WTC11 (cell line): ENCODE results near the gene SPR. TPM values are rescaled to one million over a fixed set of nuclear protein-coding genes. Genes with fewer than 3 reads are reported as not detected.
A peak's percentile ranks its signal among the peaks of the same experiment; 100 is the strongest.

Experiments used
- ATAC-seq: fragments of 200-7000 bp; cut with Tn5 transposase; 2 replicates; pipeline ENCODE4 v1.10.0; 2021; ENCODE audit warnings: mild to moderate bottlenecking, moderate library complexity
- CTCF ChIA-PET: fragments of 300-600 bp; sonication (Branson Sonifier 250); formaldehyde crosslinking; loops from one replicate; lab custom pipeline; 2021; ENCODE audit warnings: antibody characterized with exemption; lab: Charles Lee
- POLR2A ChIA-PET: fragments of 350-600 bp; sonication (Branson Sonifier 250); formaldehyde crosslinking; loops from one replicate; lab custom pipeline; 2021; ENCODE audit warnings: antibody characterized with exemption; lab: Charles Lee
- DNase-seq: peaks from one replicate; pipeline ENCODE4 v3.0.0; 2021; ENCODE audit warnings: low spot score
- H3K27ac Mint-ChIP-seq: 2 replicates; pipeline ENCODE4 v1.8.0; 2021; ENCODE audit warnings: mixed read lengths
- H3K27me3 Mint-ChIP-seq: 2 replicates; pipeline ENCODE4 v1.8.0; 2021; ENCODE audit warnings: low read depth, mild to moderate bottlenecking, moderate library complexity, mixed read lengths
- H3K36me3 Mint-ChIP-seq: 2 replicates; pipeline ENCODE4 v1.8.0; 2021; ENCODE audit warnings: mixed read lengths
- H3K4me1 Mint-ChIP-seq: 2 replicates; pipeline ENCODE4 v1.8.0; 2022; ENCODE audit warnings: mixed read lengths
- H3K4me3 Mint-ChIP-seq: 2 replicates; pipeline ENCODE4 v1.8.0; 2021; ENCODE audit warnings: mild to moderate bottlenecking, moderate library complexity, mixed read lengths
- H3K9me3 Mint-ChIP-seq: 2 replicates; pipeline ENCODE4 v1.8.0; 2021; ENCODE audit warnings: mixed read lengths
- ATF1 ChIP-seq: sonication (generic); formaldehyde crosslinking; IDR thresholded peaks from 2 replicates; pipeline ENCODE4 v1.8.1; 2023; ENCODE audit warnings: mild to moderate bottlenecking, moderate library complexity, missing genetic modification reagents
- E2F1 ChIP-seq: sonication (generic); formaldehyde crosslinking; IDR thresholded peaks from 2 replicates; pipeline ENCODE4 v1.8.0; 2022; ENCODE audit warnings: mild to moderate bottlenecking, missing genetic modification reagents
- EMX1 ChIP-seq: fragments of 250-450 bp; sonication (Bioruptor Pico); IDR thresholded peaks from 2 replicates; pipeline ENCODE4 v1.8.0; 2021; ENCODE audit warnings: mild to moderate bottlenecking
- ETV6 ChIP-seq: sonication (generic); formaldehyde crosslinking; IDR thresholded peaks from 2 replicates; pipeline ENCODE4 v1.8.1; 2022; ENCODE audit warnings: mild to moderate bottlenecking, missing genetic modification reagents
- MAX ChIP-seq: sonication (generic); formaldehyde crosslinking; IDR thresholded peaks from 2 replicates; pipeline ENCODE4 v1.8.0; 2022; ENCODE audit warnings: mild to moderate bottlenecking, missing genetic modification reagents
- MYBL2 ChIP-seq: sonication (generic); formaldehyde crosslinking; IDR thresholded peaks from 2 replicates; pipeline ENCODE4 v1.8.1; 2023; ENCODE audit warnings: mild to moderate bottlenecking, moderate library complexity, missing genetic modification reagents
- NFATC4 ChIP-seq: fragments of 250-450 bp; sonication (Bioruptor Pico); IDR thresholded peaks from 2 replicates; pipeline ENCODE4 v1.9.0; 2021; ENCODE audit warnings: mild to moderate bottlenecking
- NR2C2 ChIP-seq: sonication (generic); formaldehyde crosslinking; IDR thresholded peaks from 2 replicates; pipeline ENCODE4 v1.8.0; 2022; ENCODE audit warnings: mild to moderate bottlenecking, missing genetic modification reagents
- NR3C1 ChIP-seq: sonication (generic); formaldehyde crosslinking; conservative IDR thresholded peaks from 2 replicates; pipeline ENCODE4 v1.8.1; 2023; ENCODE audit warnings: low read depth, mild to moderate bottlenecking, missing genetic modification reagents
- PREB ChIP-seq: sonication (generic); formaldehyde crosslinking; IDR thresholded peaks from 2 replicates; pipeline ENCODE4 v1.8.1; 2022; ENCODE audit warnings: mild to moderate bottlenecking, missing genetic modification reagents, moderate library complexity, borderline replicate concordance
- RELA ChIP-seq: sonication (generic); formaldehyde crosslinking; IDR thresholded peaks from 2 replicates; pipeline ENCODE4 v1.8.1; 2022; ENCODE audit warnings: missing genetic modification reagents, mild to moderate bottlenecking, borderline replicate concordance
- RORB ChIP-seq: fragments of 250-450 bp; sonication (Bioruptor Pico); IDR thresholded peaks from 2 replicates; pipeline ENCODE4 v1.9.0; 2021; ENCODE audit warnings: mild to moderate bottlenecking
- SMAD3 ChIP-seq: sonication (generic); formaldehyde crosslinking; IDR thresholded peaks from 2 replicates; pipeline ENCODE4 v1.8.0; 2022; ENCODE audit warnings: missing genetic modification reagents, mild to moderate bottlenecking, borderline replicate concordance
- SMAD4 ChIP-seq: sonication (generic); formaldehyde crosslinking; IDR thresholded peaks from 2 replicates; pipeline ENCODE4 v1.8.0; 2022; ENCODE audit warnings: mild to moderate bottlenecking, missing genetic modification reagents
- ZBTB21 ChIP-seq: sonication (generic); formaldehyde crosslinking; IDR thresholded peaks from 2 replicates; pipeline ENCODE4 v1.8.1; 2023; ENCODE audit warnings: mild to moderate bottlenecking, missing genetic modification reagents, borderline replicate concordance
- ZNF138 ChIP-seq: sonication (generic); formaldehyde crosslinking; conservative IDR thresholded peaks from 2 replicates; pipeline ENCODE4 v1.8.1; 2022; ENCODE audit warnings: mild to moderate bottlenecking, moderate library complexity, missing genetic modification reagents
- total RNA-seq: library from RNA; stranded (reverse); gene quantifications from 3 replicates; pipeline ENCODE4 v1.2.3, GENCODE V29; 2021
- TF ChIP-seq, protein P1 (sequence below): fragments of 250-450 bp; sonication (Bioruptor Pico); IDR thresholded peaks from 2 replicates; pipeline ENCODE4 v1.9.0; 2021; ENCODE audit warnings: mild to moderate bottlenecking
- TF ChIP-seq, protein P2 (sequence below): sonication (generic); formaldehyde crosslinking; IDR thresholded peaks from 2 replicates; pipeline ENCODE4 v1.8.1; 2022; ENCODE audit warnings: low read depth, missing genetic modification reagents, borderline replicate concordance
- TF ChIP-seq, protein P3 (sequence below): sonication (generic); formaldehyde crosslinking; IDR thresholded peaks from 2 replicates; pipeline ENCODE4 v1.8.0; 2023; ENCODE audit warnings: mild to moderate bottlenecking, missing genetic modification reagents
- TF ChIP-seq, protein P4 (sequence below): sonication (generic); formaldehyde crosslinking; IDR thresholded peaks from 2 replicates; pipeline ENCODE4 v1.8.1; 2022; ENCODE audit warnings: missing genetic modification reagents, borderline replicate concordance
- TF ChIP-seq, protein P5 (sequence below): fragments of 200-600 bp; IDR thresholded peaks from 2 replicates; pipeline ENCODE4 v1.8.0; 2022; ENCODE audit warnings: antibody characterized with exemption

SPR gene
- total RNA-seq, 1 experiment from 2014 or later, result 9.4 TPM

DNA sequence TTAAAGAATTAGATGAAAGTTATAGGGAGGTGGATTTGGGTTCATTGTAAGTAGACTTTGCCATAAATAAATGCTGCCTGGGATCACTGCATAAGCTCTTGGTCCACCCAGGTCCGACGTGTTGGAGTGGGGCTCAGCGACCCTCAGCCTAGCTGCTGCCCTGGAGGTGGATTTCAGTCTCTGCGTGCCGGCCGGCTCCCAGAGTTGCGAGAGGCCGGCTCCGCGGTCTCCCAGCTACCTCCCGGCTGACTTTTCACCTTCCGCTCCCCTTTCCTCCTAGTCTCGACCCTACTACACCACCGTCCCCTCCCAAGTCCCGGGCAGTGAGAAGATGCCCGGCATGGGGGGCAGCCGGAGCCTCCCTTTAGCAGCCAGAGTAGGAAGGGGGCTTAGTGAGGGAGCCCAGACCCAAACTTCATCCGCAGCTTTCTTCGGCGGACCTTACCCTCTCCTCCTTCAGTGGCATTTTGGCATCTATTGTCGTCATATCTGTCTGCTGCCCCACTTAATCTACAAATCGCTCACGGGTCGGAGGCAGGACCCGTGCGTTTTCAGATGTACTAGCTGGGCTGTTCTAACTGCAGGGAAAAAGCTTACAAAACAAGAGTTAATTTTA is 38.2 kb downstream of the SPR start:
- Mint-ChIP-seq H3K9me3 (no peaks in the 10 kb centered on the region), H3K4me3 (peak overlapping the region; percentile 72), H3K27ac (no peak overlapping the region), H3K36me3 (peaks cover 6% of the 10 kb centered on the region), H3K27me3 (no peaks in the 10 kb centered on the region), H3K4me1 (peaks cover 24% of the 10 kb centered on the region)
- DNase-seq, result peak; percentile 31
- no peak for TF ChIP-seq ZBTB21
- TF ChIP-seq SMAD4 (CRISPR knock-in tag), result no peak
- no peak for TF ChIP-seq ZNF138 (CRISPR knock-in tag)
- no peak for TF ChIP-seq ATF1 (CRISPR knock-in tag)
- no peak for TF ChIP-seq E2F1 (CRISPR knock-in tag)
- TF ChIP-seq, protein P1, sequence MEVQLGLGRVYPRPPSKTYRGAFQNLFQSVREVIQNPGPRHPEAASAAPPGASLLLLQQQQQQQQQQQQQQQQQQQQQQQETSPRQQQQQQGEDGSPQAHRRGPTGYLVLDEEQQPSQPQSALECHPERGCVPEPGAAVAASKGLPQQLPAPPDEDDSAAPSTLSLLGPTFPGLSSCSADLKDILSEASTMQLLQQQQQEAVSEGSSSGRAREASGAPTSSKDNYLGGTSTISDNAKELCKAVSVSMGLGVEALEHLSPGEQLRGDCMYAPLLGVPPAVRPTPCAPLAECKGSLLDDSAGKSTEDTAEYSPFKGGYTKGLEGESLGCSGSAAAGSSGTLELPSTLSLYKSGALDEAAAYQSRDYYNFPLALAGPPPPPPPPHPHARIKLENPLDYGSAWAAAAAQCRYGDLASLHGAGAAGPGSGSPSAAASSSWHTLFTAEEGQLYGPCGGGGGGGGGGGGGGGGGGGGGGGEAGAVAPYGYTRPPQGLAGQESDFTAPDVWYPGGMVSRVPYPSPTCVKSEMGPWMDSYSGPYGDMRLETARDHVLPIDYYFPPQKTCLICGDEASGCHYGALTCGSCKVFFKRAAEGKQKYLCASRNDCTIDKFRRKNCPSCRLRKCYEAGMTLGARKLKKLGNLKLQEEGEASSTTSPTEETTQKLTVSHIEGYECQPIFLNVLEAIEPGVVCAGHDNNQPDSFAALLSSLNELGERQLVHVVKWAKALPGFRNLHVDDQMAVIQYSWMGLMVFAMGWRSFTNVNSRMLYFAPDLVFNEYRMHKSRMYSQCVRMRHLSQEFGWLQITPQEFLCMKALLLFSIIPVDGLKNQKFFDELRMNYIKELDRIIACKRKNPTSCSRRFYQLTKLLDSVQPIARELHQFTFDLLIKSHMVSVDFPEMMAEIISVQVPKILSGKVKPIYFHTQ (CRISPR knock-in tag), result no peak
- TF ChIP-seq MAX, result no peak
- TF ChIP-seq, protein P2, sequence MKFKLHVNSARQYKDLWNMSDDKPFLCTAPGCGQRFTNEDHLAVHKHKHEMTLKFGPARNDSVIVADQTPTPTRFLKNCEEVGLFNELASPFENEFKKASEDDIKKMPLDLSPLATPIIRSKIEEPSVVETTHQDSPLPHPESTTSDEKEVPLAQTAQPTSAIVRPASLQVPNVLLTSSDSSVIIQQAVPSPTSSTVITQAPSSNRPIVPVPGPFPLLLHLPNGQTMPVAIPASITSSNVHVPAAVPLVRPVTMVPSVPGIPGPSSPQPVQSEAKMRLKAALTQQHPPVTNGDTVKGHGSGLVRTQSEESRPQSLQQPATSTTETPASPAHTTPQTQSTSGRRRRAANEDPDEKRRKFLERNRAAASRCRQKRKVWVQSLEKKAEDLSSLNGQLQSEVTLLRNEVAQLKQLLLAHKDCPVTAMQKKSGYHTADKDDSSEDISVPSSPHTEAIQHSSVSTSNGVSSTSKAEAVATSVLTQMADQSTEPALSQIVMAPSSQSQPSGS (CRISPR knock-in tag), result no peak
- TF ChIP-seq, protein P3, sequence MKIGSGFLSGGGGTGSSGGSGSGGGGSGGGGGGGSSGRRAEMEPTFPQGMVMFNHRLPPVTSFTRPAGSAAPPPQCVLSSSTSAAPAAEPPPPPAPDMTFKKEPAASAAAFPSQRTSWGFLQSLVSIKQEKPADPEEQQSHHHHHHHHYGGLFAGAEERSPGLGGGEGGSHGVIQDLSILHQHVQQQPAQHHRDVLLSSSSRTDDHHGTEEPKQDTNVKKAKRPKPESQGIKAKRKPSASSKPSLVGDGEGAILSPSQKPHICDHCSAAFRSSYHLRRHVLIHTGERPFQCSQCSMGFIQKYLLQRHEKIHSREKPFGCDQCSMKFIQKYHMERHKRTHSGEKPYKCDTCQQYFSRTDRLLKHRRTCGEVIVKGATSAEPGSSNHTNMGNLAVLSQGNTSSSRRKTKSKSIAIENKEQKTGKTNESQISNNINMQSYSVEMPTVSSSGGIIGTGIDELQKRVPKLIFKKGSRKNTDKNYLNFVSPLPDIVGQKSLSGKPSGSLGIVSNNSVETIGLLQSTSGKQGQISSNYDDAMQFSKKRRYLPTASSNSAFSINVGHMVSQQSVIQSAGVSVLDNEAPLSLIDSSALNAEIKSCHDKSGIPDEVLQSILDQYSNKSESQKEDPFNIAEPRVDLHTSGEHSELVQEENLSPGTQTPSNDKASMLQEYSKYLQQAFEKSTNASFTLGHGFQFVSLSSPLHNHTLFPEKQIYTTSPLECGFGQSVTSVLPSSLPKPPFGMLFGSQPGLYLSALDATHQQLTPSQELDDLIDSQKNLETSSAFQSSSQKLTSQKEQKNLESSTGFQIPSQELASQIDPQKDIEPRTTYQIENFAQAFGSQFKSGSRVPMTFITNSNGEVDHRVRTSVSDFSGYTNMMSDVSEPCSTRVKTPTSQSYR (CRISPR knock-in tag), result no peak
- ChIA-PET POLR2A (interaction anchor here (1.4 to 2.1 kb wide), 3 partner anchors 8 to 48 kb away, joined by 3 to 5 read pairs (median 5); partner anchors contain the start of gene EMX1), CTCF (interaction anchor here (0.7 to 8.3 kb wide), 16 partner anchors 8 to 287 kb away, joined by 3 to 113 read pairs (median 7); partner anchors contain the start of genes EMX1 and SPR)
- peak; percentile 11 for ATAC-seq

- POLR2A ChIA-PET, result interaction anchor here (1.0 to 2.1 kb wide), 2 partner anchors 9 to 15 kb away, joined by 4 to 5 read pairs; partner anchors contain the start of gene EMX1
- no peaks in the 10 kb centered on the region for H3K9me3 Mint-ChIP-seq
- CTCF ChIA-PET, result interaction anchor here (0.8 to 8.3 kb wide), 12 partner anchors 8 to 251 kb away, joined by 3 to 113 read pairs (median 10); partner anchors contain the start of genes EMX1 and SPR
- H3K4me1 Mint-ChIP-seq, result peaks cover 19% of the 10 kb centered on the region
- ATAC-seq, result no peak
- H3K4me3 Mint-ChIP-seq, result peak overlapping the region; percentile 14; the same call in 1 of the 2 replicates
- TF ChIP-seq, protein P4, sequence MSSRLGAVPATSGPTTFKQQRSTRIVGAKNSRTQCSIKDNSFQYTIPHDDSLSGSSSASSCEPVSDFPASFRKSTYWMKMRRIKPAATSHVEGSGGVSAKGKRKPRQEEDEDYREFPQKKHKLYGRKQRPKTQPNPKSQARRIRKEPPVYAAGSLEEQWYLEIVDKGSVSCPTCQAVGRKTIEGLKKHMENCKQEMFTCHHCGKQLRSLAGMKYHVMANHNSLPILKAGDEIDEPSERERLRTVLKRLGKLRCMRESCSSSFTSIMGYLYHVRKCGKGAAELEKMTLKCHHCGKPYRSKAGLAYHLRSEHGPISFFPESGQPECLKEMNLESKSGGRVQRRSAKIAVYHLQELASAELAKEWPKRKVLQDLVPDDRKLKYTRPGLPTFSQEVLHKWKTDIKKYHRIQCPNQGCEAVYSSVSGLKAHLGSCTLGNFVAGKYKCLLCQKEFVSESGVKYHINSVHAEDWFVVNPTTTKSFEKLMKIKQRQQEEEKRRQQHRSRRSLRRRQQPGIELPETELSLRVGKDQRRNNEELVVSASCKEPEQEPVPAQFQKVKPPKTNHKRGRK (CRISPR knock-in tag), result no peak
- TF ChIP-seq NFATC4 (CRISPR knock-in tag) (no peak), RORB (CRISPR knock-in tag) (no peak), NR3C1 (CRISPR knock-in tag) (no peak), RELA (CRISPR knock-in tag) (no peak), ETV6 (CRISPR knock-in tag) (no peak), PREB (no peak), MYBL2 (no peak), EMX1 (CRISPR knock-in tag) (no peak), NR2C2 (CRISPR knock-in tag) (no peak), SMAD3 (CRISPR knock-in tag) (no peak)
- TF ChIP-seq, protein P5, sequence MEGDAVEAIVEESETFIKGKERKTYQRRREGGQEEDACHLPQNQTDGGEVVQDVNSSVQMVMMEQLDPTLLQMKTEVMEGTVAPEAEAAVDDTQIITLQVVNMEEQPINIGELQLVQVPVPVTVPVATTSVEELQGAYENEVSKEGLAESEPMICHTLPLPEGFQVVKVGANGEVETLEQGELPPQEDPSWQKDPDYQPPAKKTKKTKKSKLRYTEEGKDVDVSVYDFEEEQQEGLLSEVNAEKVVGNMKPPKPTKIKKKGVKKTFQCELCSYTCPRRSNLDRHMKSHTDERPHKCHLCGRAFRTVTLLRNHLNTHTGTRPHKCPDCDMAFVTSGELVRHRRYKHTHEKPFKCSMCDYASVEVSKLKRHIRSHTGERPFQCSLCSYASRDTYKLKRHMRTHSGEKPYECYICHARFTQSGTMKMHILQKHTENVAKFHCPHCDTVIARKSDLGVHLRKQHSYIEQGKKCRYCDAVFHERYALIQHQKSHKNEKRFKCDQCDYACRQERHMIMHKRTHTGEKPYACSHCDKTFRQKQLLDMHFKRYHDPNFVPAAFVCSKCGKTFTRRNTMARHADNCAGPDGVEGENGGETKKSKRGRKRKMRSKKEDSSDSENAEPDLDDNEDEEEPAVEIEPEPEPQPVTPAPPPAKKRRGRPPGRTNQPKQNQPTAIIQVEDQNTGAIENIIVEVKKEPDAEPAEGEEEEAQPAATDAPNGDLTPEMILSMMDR, result no peak
- TF ChIP-seq, all 79 proteins: peak for 0
- no peak overlapping the region for H3K27ac Mint-ChIP-seq
- H3K36me3 Mint-ChIP-seq, result peaks cover 6% of the 10 kb centered on the region
- no peaks in the 10 kb centered on the region for H3K27me3 Mint-ChIP-seq
- DNase-seq, result no peak
Measured at GRCh38 chr2:72926368-72926767, 39.2 kb downstream of the SPR start.
